Airway epithelial cell (primary cell): ENCODE data around the gene HYLS1. TPM values are rescaled to one million over a fixed set of nuclear protein-coding genes. Genes with fewer than 3 reads are reported as not detected.

Source experiments
- total RNA-seq: library from RNA; depleted of rRNA; stranded (reverse); fragments of >200 nt; gene quantifications from 2 replicates; pipeline ENCODE4 v1.2.3, GENCODE V29; 2015

HYLS1 gene, protein sequence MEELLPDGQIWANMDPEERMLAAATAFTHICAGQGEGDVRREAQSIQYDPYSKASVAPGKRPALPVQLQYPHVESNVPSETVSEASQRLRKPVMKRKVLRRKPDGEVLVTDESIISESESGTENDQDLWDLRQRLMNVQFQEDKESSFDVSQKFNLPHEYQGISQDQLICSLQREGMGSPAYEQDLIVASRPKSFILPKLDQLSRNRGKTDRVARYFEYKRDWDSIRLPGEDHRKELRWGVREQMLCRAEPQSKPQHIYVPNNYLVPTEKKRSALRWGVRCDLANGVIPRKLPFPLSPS
- 3.9 and 7.2 TPM in 2 replicates for total RNA-seq

DNA sequence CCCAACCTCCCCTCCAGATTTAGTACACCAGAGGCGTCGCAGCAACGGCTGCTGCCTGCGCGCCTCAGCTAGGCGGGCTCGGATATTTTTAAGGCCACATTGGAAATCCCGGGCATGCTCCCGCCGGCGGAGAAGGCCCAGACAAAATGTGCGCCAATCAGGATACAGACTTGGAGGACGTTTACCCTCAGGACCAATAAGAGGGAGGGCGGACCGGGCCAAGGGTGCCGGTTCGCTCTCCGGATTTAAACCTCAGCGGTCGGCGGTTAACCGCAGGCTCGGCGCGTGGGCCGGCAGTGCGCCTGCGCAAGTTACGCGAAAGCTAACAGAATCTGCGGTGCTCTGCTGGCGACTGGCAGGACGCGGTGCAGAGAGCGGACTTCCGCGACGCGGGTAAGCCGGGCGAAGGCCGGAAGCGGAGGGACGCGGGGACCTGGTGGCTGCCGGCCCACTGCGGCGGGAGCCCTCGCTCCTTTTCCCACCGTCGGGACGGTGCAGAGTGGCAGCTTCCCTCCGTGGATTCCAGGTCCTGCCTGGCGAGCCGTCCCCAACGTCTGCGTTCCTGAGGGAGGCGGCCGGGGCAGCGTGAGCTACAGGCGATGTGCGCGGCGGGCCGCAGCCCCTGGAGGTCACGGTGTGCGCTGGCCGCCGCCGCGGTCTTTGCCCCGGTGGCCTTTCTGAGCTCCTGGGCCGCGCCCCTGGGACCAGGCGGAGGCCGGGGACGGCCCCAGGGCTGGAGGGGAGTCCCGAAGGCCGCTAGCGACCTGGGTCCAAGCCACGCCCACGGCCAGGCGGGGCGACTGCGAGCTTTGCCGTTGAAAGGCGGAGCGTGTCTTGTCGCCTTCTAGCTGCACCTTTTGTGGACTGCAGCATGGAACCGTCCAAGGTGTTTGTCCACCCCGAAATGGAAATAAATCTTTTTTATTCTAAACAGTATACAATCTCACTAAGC lies at the start of gene HYLS1:
Gene HYLS1, plus strand, starts transcription at position 296 of the 952 bp plus-strand sequence. CDS start 11,701 bp downstream, outside the sequence.

DNA sequence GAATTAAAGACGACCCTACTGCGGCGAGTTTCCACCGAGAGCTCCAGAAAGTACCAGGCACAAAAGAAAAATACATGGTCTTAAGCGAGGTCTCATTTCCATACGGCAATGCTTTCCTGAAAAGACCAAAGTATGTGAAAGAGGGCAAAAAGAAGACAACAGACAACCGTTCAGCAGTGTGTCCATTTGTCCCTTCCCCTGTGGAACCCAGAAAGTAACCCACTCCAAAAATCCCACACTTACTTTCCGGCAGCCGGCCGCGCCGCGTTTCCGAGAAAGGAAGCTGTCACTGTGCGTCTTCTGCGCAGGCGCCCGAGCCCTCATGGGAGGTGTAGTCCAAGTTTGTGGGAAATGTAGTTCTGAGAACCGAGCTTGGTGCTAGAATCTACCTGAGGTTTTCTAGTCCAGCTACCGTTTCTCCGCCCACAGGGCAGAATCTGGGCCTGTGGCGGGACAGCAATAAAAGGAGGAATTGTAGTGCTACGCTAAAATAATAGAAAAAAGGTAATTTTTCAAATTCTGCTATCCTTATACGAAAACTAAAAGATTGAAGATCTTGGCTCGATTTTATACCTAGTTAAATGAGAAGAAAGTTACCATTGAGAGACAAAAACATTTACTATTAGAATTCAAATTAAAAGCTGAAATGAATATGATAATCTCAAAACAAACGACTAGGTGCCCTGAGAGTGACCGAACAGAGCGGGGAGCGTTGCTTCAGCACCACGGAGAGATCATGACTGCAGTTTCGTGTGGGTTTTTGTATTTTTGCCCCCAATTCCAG lies 15.7 kb downstream of the HYLS1 start, which contains the start of gene PUS3:
Gene PUS3, minus strand, starts transcription at position 280 of the 784 bp plus-strand sequence. CDS start 6,922 bp downstream, outside the sequence.

DNA sequence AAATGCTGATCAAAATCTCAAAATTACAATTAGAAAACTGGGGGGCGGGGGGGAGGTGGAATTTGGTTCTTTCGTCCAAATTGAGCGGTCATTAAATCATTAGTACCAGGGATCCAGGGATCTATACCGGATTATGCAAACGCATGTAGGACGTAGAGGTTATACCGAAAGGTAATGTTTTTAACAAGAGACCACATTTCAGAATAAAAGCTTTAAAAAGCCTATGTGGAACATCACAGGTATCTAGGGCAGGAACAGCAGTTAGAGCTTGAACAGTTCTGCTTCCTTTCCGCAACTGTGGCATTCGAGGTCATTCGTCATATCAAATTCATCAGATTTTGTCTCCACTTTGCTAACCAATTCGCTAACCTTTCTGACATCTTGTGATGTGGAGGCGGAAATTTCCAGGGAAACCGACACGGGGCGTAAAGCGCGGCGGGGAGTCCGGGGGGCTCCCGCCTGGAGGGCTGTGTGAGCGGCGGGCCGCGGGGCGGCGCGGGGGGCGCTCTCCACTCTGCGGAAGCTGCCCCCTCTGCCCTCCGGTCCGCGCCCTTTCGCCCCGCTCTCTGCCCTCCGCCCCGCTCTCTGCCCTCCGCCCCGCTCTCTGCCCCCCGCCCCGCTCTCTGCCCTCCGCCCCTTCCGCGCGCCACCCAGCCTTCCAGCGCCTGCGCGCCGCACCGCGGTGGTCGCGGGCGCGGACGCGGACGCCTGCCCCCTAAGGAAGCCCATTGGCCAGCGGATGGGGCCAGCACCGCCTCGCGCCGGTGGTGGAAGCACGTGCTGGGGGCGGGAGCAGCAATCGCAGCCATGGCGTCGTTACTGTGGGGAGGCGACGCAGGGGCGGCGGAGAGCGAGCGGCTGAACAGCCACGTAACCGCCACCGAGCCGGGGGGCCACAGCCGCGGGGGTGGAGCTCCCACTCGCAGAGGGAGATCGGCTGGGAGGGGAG lies 16.5 kb downstream of the HYLS1 start, which contains the start of gene DDX25:
Gene DDX25, plus strand, starts transcription at position 798 of the 949 bp plus-strand sequence. Its CDS starts 10 bp downstream, at position 808.

DNA sequence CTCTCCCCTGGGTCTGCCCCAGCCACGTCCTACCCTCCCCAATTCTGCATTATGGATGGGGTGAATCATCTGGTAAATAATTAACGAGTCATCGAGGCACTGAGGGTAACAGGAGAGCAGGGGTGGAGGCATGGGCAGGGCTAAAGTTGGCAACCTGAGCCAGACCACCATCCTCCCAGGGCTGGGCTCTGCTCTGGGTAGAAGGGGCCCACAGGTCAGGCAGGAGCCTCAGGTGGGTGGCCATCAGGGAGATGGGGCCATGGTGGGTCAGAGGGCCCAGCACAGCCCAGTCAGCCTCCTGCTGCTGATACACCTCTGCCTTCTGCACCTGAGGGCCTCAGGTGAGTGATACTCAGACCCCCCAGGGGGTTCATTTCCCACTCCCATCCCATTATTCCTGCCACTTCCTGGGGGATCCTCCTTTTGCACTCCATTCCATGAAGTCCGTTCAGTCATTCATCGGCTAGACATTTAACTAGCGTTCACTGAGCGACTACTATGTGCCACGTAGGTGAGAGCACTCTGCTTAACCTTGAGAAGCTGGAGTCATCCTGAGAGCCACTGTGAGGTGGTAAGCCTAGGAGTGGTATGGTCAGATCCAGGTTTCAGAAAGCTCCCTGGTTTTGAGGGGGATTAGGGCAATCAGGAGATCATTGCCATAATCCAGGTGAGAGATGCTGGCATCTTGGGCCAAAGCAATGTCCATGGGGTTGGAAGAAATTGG lies 58.5 kb downstream of the HYLS1 start, which contains the start of gene VSIG10L2:
Gene VSIG10L2, plus strand, starts transcription at position 248 of the 724 bp plus-strand sequence. Its CDS starts 12 bp downstream, at position 260.

Other genes starting within 250 kb of the HYLS1 start
- gene ACRV1, start 206.8 kb upstream of the HYLS1 start, total RNA-seq: not detected in 2 replicates
- gene PATE1, start 141.4 kb upstream of the HYLS1 start, total RNA-seq: not detected in 2 replicates
- gene PATE2, start 108.8 kb upstream of the HYLS1 start, total RNA-seq: not detected in 2 replicates
- not detected in 2 replicates for gene PATE3, start 99.5 kb upstream of the HYLS1 start, total RNA-seq
- gene PATE4, start 54.4 kb upstream of the HYLS1 start, total RNA-seq: not detected in 2 replicates
- gene PUS3, start 15.5 kb downstream of the HYLS1 start, total RNA-seq: 10.4 and 11.8 TPM in 2 replicates
- gene DDX25, start 16.8 kb downstream of the HYLS1 start, total RNA-seq: not detected in 2 replicates
- gene VSIG10L2, start 58.4 kb downstream of the HYLS1 start, total RNA-seq: not detected in 2 replicates
- 1.6 and 3.8 TPM in 2 replicates for gene CDON, start 175.2 kb downstream of the HYLS1 start, total RNA-seq